Measurements from ENCODE around the gene PLEKHG3.

The PLEKHG3 gene

GRCh38 chr14:64766430-64767151 lies 62.4 kb downstream of the PLEKHG3 start:
- no peak for FAIRE-seq

GRCh38 chr14:64767215-64767964 lies 63.2 kb downstream of the PLEKHG3 start:
- FAIRE-seq: no peak

- FAIRE-seq: no peak
Observed at GRCh38 chr14:64768401-64769095, 64.3 kb downstream of the PLEKHG3 start.

- no peak for FAIRE-seq
Observed at GRCh38 chr14:64769096-64770020, 65.1 kb downstream of the PLEKHG3 start.

GRCh38 chr14:64770751-64771150 lies 66.5 kb downstream of the PLEKHG3 start:
- no peak for FAIRE-seq

- FAIRE-seq: no peak
Observed at GRCh38 chr14:64771161-64771560, 66.9 kb downstream of the PLEKHG3 start.

GRCh38 chr14:64772397-64772950 lies 68.2 kb downstream of the PLEKHG3 start:
- no peak for FAIRE-seq

- no peak for FAIRE-seq
Observed at GRCh38 chr14:64773046-64773445, 68.8 kb downstream of the PLEKHG3 start.

GRCh38 chr14:64773577-64773976 lies 69.4 kb downstream of the PLEKHG3 start:
- no peak for FAIRE-seq

- FAIRE-seq: no peak
Observed at GRCh38 chr14:64774272-64774671, 70.0 kb downstream of the PLEKHG3 start.

GRCh38 chr14:64775081-64775777 lies 71.0 kb downstream of the PLEKHG3 start:
- FAIRE-seq: no peak

GRCh38 chr14:64777461-64777860 lies 73.2 kb downstream of the PLEKHG3 start:
- no peak for FAIRE-seq

GRCh38 chr14:64778104-64778754 lies 74.0 kb downstream of the PLEKHG3 start:
- no peak for FAIRE-seq

GRCh38 chr14:64779472-64779871 lies 75.2 kb downstream of the PLEKHG3 start:
- FAIRE-seq: no peak

GRCh38 chr14:64782196-64782595 lies 78.0 kb downstream of the PLEKHG3 start:
- no peak for FAIRE-seq

- no peak for FAIRE-seq
Observed at GRCh38 chr14:64784006-64784405, 79.8 kb downstream of the PLEKHG3 start.

- FAIRE-seq: no peak
Observed at GRCh38 chr14:64786296-64787149, 82.3 kb downstream of the PLEKHG3 start.

- FAIRE-seq: no peak
Observed at GRCh38 chr14:64787619-64788018, 83.4 kb downstream of the PLEKHG3 start.

- peak; percentile 83 for FAIRE-seq
Observed at GRCh38 chr14:64788706-64789105, 84.5 kb downstream of the PLEKHG3 start.

- FAIRE-seq: no peak
Observed at GRCh38 chr14:64789696-64790095, 85.5 kb downstream of the PLEKHG3 start.

Data from islet of Langerhans (tissue), 1 donor.